Fibroblast of skin of scalp (primary cell): ENCODE data around the gene ACTL10.

Experiments used
- DNase-seq: peaks from one replicate; pipeline ENCODE4 v3.0.0-alpha.2; 2013

ACTL10 gene

DNA sequence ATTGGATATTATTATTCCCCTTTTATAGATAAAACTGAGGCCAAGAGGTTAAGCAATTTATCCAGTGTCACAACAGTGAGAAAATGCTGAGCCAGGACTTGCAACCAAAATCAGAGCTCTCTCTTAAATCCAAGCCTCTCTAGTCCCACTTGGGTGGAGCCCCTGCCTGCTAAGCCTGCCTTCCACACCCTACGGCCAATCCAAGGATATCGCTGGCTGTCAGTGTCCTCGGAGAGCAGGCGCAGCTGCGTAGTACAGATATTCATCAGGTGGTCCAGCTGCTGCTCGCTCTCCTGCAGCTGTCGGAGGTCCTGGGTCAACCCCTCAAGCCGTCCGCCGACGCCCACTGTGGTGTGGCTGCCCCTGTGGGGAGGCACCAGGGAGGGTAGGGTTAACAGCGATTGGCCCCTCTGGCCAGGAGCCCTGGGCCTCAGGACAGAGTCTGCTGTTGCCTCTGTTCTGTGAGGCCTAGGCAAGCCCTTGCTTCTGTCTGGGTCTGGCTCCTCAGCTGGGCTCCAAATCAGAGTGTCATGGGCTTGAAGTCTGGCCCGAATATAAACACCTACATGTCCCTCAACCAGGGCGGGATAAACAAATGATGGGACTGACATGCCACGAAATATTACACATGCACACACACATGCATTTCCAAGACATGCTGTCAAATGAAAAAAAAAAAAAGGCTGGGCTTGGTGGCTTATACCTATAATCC, 11.4 kb downstream of the ACTL10 start:
- DNase-seq, result no peak

DNA sequence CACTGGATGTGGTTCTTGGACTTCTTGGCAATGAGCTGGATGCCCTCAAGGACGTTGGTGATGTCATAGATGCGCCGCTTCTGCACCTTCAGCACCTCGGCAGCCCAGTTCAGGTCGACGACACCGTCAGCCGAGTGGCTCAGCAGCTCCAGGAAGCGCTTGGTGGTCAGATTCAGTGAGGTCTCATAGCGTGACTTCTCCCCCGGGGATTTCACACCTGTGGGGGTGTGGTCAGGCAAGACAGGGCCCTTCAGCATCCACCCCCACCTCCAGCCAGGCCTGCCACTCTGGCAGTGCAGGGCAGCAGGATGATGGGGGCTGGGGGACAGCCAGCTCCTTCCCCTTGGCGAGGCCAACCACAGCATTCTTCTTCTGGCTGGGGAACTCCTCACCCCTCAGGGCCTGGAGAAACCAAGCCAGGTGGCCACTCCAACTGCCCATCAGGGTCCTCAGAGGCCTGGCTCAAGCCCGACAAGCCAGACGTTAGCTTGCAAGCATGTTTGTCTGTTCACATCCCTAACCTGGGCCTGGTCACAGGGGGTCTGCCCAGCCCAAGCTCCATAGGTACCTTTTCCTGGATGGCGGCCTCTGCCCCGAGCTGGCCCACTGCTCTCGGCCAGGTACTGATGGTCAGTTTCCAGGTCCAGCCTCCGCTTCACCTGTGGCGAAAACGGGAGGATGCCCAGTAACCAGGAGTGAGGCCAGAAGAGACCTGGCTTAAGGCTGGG, 13.2 kb downstream of the ACTL10 start:
- DNase-seq, result no peak

DNA sequence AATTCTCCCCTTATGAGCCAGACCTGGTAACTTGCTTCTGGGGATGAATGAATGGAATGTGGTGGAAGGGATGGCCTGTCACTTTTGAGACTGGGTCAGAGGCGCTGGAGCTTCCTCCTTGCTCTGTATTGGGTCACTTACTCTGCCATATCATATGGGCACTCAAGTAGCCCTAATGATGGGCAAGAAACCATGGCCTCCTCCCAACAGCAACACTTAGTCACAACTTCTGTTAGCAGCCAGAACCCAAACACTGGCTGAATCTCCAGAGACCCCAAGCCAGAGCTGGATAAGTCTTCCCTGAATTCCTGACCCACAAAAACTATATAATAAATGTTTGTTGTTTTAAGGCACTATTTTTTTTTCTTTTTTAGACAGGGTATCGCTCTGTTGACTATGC, 13.9 kb downstream of the ACTL10 start:
- DNase-seq, result peak; percentile 89

DNA sequence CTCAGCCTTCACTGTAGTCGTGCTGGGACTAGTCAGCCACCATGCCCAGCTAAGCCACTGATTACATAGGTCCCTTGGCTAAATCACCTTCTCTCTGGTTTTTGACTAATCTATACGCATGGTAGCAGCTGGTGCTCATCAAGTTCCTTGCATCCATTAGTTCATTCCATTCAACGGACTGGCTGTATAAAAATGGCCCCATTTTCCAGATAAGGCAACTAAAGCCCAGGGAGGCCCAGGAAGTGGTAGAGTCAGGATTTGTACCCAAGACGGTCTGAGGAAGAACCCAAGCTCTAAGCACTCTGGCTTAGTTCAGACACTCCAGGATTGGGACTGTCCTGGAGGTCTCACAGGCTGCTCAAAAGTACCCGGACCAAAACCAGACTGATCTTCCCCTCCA, 14.5 kb downstream of the ACTL10 start:
- DNase-seq, result no peak

DNA sequence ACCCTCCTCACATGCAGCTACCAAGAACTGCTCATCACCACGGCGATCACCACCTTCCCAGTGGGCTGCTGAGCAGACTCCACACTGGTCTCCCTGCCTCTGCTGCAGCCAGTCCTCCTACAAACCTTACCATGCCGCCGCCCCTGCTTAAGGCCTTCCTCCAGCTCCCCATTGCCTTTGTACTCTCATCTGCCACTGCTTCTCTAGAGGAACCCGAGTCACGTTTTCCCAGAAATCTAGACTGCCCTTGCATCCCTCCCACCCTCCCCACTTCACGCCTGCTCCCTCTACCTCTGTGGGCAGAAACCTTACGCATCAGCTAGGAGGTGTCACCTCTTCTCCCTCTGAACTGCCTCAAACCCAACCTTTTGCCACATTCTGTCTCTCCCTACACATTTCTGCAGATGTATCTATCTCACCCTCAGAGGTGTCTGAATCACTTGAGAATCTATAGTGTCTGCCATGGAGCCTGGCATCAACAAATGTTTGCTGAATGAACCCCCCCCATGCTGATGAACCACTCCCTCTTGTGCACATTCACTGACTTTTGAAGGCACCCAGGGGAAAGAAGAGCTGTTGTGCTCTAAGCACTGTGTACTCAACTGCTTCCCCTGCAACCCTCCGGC, 15.1 kb downstream of the ACTL10 start:
- no peak for DNase-seq

DNA sequence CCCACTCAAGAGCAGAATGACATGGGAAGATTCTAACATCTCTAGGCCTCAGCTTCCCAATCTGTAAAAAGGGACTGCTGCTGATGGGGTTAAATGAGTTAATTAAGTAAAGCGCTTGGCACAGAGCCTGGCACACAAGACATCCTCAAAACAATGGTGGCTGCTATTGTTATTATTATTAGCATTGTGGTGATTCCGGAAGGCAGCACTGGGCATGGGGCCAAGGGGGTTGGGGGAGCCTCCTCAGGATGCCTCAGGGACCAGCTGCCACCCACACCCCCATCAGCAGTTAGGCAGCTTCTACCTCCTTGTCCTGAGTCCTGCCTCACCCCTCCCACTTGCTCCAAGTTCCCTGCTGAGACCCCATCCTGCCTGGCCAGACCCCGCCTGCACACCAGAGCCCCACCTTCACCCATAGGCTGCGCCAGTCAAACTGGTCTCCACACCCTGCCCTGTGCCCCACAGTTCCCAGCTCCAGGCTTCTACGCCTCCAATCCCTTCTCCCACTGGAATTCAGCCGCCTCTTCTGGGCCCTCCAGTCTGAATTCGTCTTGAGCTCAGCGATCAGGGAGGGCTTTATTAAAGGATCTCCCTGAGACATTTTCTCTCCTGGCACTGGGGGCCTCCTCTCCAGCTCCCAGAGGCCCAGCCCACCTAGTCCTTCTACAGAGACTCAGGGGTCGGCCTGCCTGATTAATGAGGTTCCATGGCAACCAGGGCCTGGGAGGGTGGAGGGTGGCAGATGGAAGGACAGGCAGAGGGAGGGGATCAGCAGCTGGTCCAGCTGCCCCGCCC, 18.0 kb downstream of the ACTL10 start:
- DNase-seq, result no peak

DNA sequence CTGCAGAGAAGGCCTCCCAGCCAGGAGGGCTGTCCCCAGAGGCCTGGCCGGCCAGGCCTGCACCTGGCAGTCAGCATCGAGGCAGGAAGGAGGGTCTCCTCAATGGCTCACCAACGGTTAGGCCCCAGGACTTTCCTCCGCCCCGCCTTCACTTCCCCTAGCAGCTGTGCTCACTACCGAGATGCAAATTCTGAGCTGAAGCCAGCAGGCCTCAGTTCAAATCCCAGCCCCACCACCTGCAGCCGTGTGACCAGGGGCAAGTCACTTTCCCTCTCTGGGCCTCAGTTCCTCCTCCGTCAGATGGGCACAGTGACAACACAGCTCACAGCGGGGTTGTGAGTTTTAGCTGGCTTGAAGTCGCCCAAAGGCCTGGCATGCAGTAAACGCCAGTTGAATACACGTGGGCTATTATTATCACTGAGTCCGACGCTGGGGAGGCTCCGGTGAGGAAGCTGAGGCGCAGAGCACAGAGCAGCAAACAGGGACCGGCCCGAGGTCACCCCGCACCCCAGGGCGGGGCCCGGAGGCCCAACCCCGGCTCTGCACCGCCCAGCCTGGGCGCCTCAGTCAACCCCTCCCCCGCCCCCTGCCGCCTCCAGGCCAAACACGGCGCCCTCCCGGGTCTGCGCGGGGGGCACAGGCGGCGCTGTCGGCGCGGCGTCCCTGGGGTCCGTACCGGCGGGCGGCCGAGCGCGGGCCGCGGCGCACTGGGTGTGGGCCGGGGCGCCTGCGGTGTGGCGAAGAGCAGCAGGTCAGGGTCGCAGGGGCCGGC, 18.8 kb downstream of the ACTL10 start:
- no peak for DNase-seq

DNA sequence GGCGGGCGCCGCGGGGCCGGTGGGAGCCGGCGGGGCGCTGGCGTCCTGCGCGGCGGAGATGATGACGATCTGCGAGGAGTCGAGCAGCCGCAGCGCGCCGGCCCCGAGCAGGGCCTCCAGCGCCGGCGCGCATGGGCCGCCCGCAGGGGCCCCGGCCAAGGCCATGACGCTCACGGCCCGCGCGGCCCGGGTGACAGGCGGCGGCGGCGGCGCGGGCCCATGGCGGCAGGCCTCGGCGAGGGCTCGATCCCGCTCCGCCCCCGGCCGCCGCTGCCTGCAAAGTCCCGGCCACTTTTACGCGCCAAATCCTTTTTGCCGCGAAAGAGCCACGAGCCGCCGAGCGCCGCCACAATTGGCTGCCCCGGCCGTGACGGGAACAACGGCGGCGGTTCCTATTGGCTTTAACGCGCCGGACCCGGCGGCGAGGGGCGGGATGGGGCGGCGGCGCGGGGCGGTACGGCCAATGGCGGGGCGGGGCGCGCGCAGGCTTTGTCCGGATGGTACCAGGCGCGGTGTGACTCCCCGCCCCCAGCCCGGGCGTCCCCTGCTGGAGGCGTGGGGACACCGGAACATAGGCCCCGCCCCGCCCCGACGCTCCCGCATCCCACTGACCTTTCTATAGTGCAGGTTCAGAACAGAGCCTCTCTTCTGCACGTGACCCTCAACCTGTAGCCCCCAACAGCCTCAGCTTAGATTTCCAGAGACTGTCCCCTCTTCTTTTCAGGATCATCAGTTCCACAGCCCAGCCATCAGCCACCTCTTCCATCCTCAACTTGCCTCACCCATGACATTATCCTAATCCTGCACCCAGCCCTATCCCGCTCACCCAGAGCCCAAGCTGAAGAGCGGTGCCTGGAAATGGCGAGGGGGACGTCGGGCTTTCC, 19.6 kb downstream of the ACTL10 start, which contains the start of gene E2F1:
TSS of gene E2F1 (minus strand) at position 286 of the 884 bp plus-strand sequence. CDS start at position 165, 121 bp downstream.
- DNase-seq, result peak; percentile 95

DNA sequence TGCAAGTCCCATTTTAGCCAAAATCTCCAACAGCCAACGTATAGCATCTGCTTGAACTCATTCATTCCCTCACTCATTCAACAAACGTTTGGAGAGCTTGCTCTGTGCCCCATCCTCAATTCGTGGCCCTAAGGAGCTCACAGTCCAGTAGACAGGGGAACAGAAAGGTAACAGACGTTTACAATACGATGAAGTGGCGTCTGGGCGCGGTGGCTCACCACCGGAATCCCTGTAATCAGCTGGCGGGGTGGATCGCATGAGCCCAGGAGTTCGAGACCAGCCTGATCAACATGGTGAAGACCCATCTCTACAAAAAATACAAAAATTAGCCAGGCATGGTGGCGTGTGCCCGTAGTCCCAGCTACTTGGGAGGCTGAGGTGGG, 20.2 kb downstream of the ACTL10 start:
- no peak for DNase-seq

DNA sequence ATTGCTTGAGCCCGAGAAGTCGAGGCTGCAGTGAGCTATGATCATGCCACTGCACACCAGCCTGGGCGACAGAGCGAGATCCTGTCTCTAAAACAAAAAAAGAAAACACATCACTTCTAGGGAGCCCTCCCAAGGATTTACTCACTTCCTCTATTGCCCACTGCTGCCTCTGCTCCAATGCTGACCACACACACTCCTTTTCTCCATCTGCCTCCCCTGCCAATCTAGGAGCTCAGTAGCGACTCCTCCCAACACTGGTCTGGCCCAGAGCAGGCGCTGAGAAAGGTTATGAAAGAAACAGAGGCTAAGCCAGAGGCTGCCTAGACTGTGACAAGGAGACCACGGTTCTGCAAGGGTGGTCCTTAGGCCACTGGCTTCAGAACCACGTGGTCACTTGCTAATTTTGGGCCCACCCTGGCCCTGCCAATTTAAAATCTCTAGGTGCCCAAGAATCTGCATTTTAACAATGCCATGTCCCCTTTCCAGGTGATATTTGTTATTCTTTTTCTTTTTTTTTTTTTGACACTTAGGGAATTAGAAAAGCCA, 20.7 kb downstream of the ACTL10 start:
- DNase-seq, result no peak

DNA sequence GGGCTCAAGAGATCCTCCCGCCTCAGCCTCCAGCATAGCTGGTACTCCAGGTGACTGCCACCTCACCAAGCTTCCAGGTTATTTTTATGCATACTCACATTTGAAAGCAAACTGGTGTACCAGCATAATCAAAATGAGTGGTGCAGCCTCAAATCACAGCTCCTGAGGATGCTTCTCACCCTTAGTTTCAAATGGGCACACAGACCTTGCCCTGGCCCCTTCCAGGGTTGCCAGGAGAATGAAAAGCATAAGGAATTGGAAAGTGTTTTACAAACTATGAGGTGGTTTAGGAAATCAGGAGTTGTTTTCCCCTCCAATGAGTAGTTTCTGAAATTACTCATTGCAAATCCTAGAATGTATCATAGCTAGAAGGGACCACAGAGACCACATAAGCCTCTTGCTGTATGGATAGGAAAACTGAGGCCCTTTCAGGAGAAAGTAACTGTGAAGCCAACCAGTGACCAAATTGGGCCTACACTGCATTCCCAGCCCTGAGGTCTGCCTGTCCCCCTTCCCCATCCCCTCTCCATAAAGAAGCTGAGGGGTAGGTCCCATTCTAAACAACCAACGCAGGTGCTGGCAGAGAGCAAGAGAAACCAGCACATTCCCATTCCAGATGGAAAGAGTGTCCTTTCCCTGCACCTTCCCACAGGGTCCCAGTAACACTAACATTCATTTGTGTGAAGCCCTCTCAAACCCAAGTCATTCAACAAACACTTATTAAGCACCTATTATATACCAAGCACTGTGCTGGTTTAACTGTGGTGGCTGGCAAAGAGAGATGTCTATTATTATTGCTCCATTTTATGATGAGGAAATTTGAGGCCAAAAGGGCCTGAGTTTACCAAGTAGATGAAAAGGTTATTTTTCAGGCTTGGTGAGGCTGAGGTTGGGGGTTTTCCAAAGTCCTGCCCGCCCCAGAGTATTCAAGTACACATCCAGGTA, 21.5 kb downstream of the ACTL10 start:
- DNase-seq, result no peak

DNA sequence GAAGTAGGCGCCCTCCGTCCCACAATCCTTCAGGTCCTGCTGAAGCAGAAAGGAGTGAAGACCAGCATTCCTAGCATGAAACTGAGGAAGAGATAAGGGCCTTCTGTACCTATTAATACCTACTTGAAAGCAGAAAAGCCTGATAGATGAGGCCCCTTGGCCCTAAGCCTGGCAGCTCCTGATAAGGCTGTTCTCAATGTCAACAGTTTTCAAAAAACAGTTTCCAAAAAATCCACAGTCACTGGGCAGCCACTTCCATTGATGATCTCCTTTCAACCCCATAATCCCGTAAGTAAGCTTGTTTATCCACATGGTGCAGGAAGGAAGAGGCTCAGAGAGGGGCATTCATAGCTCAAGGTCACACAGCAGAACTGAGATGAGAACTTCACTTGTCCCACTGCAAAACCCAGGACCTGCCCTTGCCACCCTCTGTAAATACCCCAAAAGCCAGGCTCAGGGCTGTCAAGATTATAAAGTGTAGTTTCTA, 22.2 kb downstream of the ACTL10 start:
- no peak for DNase-seq

DNA sequence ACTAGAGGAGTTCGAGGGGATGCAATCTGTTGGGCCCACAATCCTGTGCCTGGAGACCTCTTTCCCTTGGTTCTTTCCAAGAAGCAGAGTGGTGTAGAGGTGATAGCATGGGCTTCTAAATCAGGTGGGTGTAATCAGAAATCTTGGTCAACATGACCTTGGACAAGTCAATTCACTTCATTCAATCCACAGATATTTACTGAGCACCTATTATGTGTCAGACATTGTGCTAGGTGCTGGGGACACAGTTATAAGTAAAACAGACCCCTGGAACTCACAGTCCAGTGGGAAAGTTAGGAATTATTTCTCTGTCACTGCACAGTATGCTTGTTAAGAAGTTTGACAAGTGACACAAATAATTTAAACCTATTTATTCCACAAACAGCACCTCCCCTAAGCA, 22.8 kb downstream of the ACTL10 start:
- no peak for DNase-seq

DNA sequence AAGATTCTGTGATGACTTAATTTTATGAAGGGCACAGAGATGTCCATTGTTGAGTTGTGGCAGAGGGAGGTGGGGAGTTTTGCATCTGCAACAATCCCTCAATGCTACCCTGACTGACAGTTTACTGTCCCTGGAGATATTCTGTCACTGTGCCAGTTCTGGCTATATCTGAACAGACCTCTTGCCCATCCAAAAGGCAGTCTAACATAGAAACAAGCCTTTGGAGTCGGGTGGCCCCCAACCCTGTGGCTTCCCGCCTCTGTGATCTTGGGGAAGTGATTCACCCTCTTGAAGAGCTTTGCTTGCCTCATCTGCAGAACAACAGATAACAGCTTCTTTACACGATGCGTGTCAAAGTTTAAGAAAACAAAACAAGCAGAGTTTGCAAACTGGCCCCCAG, 23.2 kb downstream of the ACTL10 start:
- peak; percentile 35 for DNase-seq

DNA sequence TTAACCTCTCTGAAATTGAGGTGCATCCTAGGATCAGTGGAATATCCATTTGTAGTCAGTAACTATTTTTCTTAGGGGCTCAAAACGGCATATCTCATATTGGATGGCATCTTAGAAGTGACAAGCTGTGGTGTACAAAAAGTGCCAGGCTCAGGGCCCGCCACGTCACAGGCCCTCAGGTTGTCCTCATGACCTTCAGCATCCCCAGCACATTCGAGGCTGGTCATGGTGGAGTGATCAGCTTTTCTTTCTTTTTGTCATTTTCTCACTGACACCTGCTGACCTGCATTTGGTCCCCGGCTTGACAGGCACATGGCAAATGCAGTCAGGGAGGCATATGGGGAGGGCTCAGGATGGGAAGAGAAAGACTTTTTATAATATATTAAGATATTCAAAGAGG, 26.5 kb downstream of the ACTL10 start:
- DNase-seq, result no peak

DNA sequence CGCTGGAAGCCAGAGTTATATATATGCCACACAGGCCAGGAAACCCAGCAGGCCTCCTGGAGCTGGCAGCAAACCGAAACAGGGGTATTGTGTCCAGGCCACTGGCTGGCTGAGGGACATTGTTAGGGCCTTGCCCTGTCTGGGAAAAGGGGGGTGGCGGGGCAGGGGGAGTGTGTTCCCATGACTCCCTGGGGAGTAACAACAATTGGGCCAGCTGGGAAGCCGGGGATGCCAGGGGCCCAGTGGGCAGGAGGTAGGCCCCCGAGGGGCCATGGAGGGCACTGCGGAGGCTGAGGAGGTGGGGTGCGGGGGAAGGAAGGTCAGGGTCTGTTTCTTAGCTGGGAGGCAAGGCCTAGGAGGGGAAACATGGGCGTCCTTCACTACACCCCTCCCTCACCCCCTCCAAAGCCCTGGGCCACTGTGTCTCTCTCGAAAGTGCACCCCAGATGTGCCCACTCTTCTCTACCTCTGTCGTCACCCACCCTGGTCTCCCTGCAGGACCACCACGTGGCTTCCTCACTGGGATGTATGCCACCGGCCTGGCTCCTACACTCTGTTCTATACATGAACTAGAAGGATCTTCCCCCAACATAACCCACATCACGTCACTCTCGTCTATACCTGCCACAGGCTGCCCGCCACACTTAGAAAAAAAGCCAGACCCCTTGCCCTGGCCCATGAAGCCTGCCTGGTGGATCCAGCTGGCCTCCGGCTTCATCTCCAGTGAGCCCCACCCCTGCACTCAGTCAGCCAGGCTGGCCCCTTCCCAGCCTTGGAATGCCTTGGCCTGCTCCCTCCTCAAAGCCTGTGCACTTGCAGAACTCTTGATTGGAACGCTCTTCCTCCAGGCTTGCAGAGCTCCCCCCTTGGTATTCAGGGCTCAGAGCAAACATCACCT, 27.2 kb downstream of the ACTL10 start:
- no peak for DNase-seq

DNA sequence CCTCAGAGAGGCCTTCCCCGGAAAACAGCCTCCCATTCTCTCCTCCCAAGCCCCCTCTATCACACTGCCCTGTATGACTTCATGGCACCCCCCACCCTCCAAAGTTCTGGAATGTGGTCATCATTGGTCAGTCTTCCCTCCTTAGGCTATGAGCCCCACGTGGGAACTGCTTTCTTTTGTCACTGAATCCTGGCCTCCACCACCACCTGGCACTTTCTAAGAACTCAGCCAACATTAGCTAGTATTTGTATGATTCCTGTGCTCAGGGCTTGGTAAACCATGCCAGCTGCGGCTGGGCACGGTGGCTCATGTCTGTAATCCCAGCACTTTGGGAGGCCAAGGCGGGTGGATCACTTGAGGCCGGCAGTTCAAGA, 27.9 kb downstream of the ACTL10 start:
- no peak for DNase-seq

DNA sequence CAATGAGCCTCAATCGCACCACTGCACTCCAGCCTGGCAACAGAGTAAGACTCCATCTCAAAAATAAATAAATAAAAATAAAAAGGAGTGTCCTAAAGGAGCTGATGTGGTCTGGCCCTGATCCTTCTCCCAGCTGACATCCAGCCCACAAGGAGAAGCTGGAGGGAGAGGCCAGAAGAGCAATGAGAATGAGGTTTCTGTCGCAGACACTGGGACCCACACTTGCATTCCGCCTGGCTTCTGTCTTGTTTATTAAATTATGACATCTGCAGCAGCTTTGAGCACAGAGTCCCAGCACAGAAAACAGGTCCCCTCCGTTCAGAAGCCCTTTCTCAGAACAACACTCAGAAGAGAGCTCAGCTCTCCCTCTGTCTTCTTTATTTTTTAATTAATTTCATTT, 29.7 kb downstream of the ACTL10 start:
- no peak for DNase-seq
